ENCODE data around the gene HTR4.
A peak's percentile ranks its signal among the peaks of the same experiment; 100 is the strongest.

Gene HTR4

GRCh38 chr5:148623741-148624140, 30.6 kb downstream of the HTR4 start:
- ChIA-PET CTCF (interaction anchor here (0.5 kb wide), 1 partner anchor 107 kb away, joined by 3 read pairs; no protein-coding TSS in a partner anchor), POLR2A (ENCODE audit: low non-redundant PET) (no interaction called here)
- H3K27ac ChIP-seq = no peak overlapping the region
- DNase-seq (ENCODE audit: low spot score) = peak; percentile 88
- TF ChIP-seq CTCF (conservative IDR thresholded peaks at IDR 0.05; ENCODE audit: low read depth) = no peak

GRCh38 chr5:148623101-148623500, 31.2 kb downstream of the HTR4 start:
- ChIA-PET POLR2A (ENCODE audit: low non-redundant PET) (no interaction called here), CTCF (no interaction called here)
- no peak for TF ChIP-seq CTCF (conservative IDR thresholded peaks at IDR 0.05; ENCODE audit: low read depth)
- no peak for DNase-seq (ENCODE audit: low spot score)
- H3K27ac ChIP-seq = no peak overlapping the region

DNA sequence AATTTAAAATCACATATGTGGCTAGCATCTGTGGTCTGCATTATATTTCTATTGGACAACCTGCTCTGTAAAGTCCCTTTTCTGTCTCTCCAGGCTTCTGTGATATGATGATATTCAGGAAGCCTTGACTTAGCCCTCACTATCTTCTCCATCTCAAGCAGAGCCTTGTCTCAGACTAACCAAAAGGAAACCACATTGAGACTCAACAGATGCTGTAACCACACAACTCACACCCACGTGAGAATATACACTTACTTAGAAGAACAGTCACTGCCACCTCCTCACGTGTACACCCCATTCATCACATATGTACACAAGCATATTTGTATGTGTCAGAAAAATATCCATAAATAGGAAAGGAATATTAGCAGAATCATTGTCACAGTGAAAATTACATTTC, 33.6 kb downstream of the HTR4 start:
- ChIA-PET CTCF (no interaction called here), POLR2A (ENCODE audit: low non-redundant PET) (no interaction called here)
- H3K27ac ChIP-seq = no peak overlapping the region
- no peak for TF ChIP-seq CTCF (conservative IDR thresholded peaks at IDR 0.05; ENCODE audit: low read depth)
- no peak for DNase-seq (ENCODE audit: low spot score)

DNA sequence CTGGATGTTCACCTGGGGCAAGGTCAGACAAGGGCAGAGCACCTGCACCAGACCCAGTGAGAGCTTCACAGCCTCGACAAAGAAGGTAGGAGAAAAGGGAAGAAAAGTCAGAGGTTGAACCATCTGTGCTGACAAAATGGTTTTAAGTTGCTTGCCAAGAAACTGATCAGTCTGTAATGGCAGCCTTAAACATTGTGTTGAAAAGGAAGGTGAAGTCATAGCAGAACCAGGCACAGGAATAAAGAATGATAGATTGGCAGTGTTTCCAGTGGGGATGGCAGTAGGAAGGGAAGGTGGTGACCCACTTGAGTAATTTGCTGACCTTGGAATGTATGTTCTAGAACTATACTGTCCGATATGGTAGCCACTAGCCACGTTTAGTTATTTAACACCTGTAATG, 34.2 kb downstream of the HTR4 start:
- POLR2A ChIA-PET (ENCODE audit: low non-redundant PET) = no interaction called here
- no peak for TF ChIP-seq CTCF (conservative IDR thresholded peaks at IDR 0.05; ENCODE audit: low read depth)
- CTCF ChIA-PET = no interaction called here
- H3K27ac ChIP-seq = no peak overlapping the region
- DNase-seq (ENCODE audit: low spot score) = no peak

DNA sequence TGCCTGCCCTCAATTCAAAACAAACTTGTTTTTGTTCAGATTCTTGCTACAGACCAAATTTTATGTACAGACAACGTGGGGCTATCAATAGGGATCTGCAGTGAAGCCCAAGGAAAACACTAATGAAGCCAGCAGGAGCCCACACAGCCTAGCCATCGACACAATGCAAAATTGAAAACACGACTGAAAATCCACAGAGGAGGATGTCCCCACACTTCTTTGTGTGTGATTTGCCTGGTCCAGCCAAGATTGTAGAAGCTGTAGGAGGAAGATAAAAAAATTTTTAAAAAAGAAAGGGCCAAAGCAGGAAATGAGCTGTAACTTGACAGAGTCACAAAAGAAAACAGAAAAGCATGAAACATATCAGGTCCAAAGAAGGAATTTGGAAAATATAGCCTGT, 34.8 kb downstream of the HTR4 start:
- no peak for DNase-seq (ENCODE audit: low spot score)
- CTCF ChIA-PET = interaction anchor here (0.6 kb wide), 1 partner anchor 914 kb away, joined by 3 read pairs; no protein-coding TSS in a partner anchor
- no peak for TF ChIP-seq CTCF (conservative IDR thresholded peaks at IDR 0.05; ENCODE audit: low read depth)
- POLR2A ChIA-PET (ENCODE audit: low non-redundant PET) = no interaction called here
- H3K27ac ChIP-seq = no peak overlapping the region

DNA sequence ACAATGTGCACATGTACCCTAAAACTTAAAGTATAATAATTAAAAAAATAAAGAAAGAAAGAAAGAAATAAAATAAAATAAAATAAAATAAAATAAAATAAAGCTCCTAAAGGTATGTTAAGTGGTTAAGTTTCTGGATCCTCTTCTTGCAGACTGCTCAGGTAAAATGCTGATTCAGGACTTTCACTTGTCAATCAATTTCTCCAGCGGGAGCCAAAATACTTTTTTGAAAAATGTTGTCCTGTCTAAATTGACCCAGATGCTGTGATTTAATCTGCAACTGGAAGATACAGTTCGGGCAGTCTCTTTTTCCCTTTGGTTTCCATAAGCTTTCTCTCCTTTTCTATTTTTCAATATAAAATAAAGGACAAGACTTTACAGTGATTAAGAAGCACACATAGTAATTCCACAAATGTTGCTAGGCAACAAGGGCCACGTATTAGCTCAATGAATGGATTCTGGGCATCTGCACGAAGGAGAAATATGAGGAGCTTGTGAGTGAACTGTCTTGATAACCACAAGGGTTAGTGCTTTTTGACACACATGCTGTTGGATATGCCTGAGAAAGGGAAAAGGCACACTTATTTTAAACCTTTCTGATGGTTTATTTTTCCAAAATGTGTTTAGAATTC, 38.6 kb downstream of the HTR4 start:
- no peak for DNase-seq (ENCODE audit: low spot score)
- ChIA-PET POLR2A (ENCODE audit: low non-redundant PET) (no interaction called here), CTCF (interaction anchor here (0.6 to 1.1 kb wide), 2 partner anchors 115 to 317 kb away, joined by 3 read pairs; no protein-coding TSS in a partner anchor)
- no peak for TF ChIP-seq CTCF (conservative IDR thresholded peaks at IDR 0.05; ENCODE audit: low read depth)
- no peak overlapping the region for H3K27ac ChIP-seq
